ENCODE measurements around the gene ST3GAL6.
"Not testable (repeated sequence)": the region's sequence is repeated elsewhere in the genome, so short reads cannot be mapped to it uniquely, and the experiment has no call there.

ST3GAL6 gene

GRCh38 chr3:98799479-98799878 lies 36.3 kb downstream of the ST3GAL6 start:
- no peak for DNase-seq (ENCODE audit: extremely low read depth in 1 of 2, low read depth in 1 of 2)

- no peak for DNase-seq (ENCODE audit: extremely low read depth in 1 of 2, low read depth in 1 of 2)
These were observed 37.3 kb downstream of the ST3GAL6 start for GRCh38 chr3:98800401-98800800.

GRCh38 chr3:98801043-98801747 lies 38.1 kb downstream of the ST3GAL6 start:
- no peak for DNase-seq (ENCODE audit: extremely low read depth in 1 of 2, low read depth in 1 of 2)

- no peak for DNase-seq (ENCODE audit: extremely low read depth in 1 of 2, low read depth in 1 of 2)
These were observed 42.4 kb downstream of the ST3GAL6 start for GRCh38 chr3:98805571-98805970.

- no peak for DNase-seq (ENCODE audit: extremely low read depth in 1 of 2, low read depth in 1 of 2)
These were observed 43.4 kb downstream of the ST3GAL6 start for GRCh38 chr3:98806521-98806920.

- no peak for DNase-seq (ENCODE audit: extremely low read depth in 1 of 2, low read depth in 1 of 2)
These were observed 43.9 kb downstream of the ST3GAL6 start for GRCh38 chr3:98807011-98807410.

- DNase-seq (ENCODE audit: extremely low read depth in 1 of 2, low read depth in 1 of 2), result no peak
These were observed 44.4 kb downstream of the ST3GAL6 start for GRCh38 chr3:98807561-98807960.

- no peak for DNase-seq (ENCODE audit: extremely low read depth in 1 of 2, low read depth in 1 of 2)
These were observed 44.9 kb downstream of the ST3GAL6 start for GRCh38 chr3:98808071-98808470.

GRCh38 chr3:98809557-98809956 lies 46.4 kb downstream of the ST3GAL6 start:
- DNase-seq (ENCODE audit: extremely low read depth in 1 of 2, low read depth in 1 of 2), result no peak

GRCh38 chr3:98811048-98811447 lies 47.9 kb downstream of the ST3GAL6 start:
- DNase-seq (ENCODE audit: extremely low read depth in 1 of 2, low read depth in 1 of 2), result no peak

DNA sequence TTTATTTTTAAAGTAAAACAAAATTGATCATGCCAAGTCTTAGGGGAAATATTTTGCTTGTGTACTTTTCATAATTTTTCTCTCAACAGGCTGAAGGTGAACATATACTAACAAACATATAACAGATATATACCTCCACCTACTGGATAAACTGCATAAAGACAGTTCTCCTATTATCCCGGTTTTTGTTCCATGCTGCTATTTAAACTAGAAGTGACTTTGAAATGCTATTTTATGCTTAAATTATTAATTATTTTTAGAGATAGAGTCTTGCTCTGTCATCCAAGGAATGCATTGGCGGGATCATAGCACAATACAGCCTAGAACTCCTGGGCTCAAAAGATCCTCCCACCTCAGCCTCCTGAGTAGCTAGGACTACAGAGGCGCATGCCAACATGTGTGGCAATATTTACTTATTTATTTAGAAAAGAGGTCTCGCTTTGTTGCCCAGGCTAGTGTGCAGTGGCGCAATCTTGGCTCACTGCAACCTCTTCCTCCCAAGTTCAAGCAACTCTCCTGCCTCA lies 49.8 kb downstream of the ST3GAL6 start:
- no peak for DNase-seq (ENCODE audit: extremely low read depth in 1 of 2, low read depth in 1 of 2)

DNA sequence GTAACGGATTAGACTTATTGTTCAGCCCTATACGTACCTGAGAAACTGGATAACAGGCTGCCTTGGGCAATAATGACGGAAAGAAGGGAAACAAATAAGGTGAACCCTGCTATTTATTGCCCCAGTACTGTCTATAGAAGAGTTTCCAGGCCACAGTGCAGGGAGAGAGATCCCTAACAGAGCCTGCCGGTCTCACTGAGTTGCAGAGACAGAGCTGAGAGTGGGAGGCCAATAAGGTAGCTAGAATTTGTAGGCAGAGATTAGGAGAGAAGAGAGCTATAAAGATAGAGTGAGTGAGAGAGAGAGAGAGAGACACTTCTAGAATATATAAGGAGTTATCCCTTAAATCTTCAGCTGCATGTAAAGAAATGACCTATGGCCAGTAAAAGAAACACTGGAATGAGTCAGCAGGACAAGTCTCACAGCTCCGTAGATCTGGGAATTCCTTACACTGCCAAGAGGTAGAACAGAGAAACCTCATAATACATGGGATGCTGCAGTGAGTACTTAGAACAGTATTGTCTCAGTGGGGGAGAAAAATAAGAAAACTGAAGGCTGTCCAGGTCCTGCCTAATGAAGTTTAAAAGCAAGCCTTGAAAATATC lies 51.8 kb downstream of the ST3GAL6 start:
- DNase-seq (ENCODE audit: extremely low read depth in 1 of 2, low read depth in 1 of 2), result no peak

- no peak for DNase-seq (ENCODE audit: extremely low read depth in 1 of 2, low read depth in 1 of 2)
These were observed 54.5 kb downstream of the ST3GAL6 start for GRCh38 chr3:98817547-98818041.

DNA sequence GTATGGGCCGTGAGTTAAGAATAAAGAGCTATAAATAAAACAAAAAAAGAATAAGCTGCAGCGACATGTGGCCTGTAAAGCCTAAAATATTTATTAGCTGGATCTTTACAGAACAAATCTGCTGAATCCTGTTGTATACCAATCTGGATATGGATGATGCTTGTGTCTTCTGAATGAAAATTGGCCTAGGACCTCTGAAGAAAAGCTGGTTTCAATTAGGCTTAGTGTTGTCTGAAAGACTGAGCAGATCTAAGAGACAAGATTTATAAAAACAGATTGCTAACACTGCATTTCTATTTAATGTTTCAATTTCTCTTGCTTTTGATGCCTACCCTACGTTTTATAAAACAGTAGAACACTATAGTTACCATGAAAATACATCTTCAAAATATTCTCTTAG lies 57.9 kb downstream of the ST3GAL6 start:
- no peak for DNase-seq (ENCODE audit: extremely low read depth in 1 of 2, low read depth in 1 of 2)

DNA sequence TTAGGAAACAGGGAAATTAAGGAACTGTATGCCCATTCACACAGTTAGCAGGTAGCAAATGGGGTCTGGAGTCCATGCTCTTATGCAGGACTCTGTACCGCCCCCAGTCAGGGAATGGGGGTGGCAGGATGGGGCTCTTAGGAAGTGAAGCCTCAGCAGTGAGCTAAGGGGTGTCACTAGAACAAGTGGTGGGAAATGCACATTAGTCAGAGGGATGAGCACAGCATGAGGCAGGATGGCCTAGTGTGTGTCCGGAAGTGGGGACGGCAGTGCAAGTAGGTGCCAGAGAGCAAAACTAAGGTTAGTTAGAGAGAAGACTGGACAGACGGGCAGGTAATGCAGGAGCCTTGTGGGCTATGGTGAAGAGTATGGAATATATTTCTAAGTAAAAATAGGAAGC lies 60.7 kb downstream of the ST3GAL6 start:
- no peak for DNase-seq (ENCODE audit: extremely low read depth in 1 of 2, low read depth in 1 of 2)

GRCh38 chr3:98824256-98824655 lies 61.1 kb downstream of the ST3GAL6 start:
- DNase-seq (ENCODE audit: extremely low read depth in 1 of 2, low read depth in 1 of 2), result no peak

- no peak for DNase-seq (ENCODE audit: extremely low read depth in 1 of 2, low read depth in 1 of 2)
These were observed 63.0 kb downstream of the ST3GAL6 start for GRCh38 chr3:98826126-98826525.

DNA sequence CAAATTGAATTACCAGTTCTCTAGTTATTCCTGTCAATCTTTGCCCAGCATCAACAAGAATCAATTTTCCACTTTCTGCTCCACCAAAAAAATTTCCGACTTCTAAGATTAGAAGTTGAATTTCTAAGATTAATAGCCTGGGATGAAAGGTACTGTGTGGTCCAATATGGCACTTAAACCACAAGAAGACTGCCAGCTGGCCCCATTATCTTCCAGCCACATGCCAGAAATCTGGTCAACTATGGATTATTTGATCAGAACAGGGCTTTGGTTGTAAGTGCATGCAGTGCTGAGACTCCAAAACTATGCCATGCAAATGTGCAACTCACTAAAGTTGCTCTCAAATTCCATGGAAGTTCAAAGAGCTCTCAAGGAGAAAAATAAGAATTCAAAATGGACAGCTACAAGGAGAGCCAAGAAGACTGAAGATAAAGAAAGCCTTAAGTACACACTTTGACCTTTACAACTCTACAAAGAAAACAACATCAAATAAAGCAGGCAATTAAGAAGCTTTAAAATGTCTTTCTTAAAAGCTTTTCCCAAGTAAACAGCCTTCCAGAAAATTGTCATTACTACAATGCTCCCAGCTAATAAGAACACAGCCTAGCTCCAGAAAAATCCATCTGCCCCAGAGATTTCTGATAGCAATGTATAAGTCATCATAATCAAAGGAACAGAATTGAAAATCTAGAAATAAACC lies 64.2 kb downstream of the ST3GAL6 start:
- no peak for DNase-seq (ENCODE audit: extremely low read depth in 1 of 2, low read depth in 1 of 2)

DNA sequence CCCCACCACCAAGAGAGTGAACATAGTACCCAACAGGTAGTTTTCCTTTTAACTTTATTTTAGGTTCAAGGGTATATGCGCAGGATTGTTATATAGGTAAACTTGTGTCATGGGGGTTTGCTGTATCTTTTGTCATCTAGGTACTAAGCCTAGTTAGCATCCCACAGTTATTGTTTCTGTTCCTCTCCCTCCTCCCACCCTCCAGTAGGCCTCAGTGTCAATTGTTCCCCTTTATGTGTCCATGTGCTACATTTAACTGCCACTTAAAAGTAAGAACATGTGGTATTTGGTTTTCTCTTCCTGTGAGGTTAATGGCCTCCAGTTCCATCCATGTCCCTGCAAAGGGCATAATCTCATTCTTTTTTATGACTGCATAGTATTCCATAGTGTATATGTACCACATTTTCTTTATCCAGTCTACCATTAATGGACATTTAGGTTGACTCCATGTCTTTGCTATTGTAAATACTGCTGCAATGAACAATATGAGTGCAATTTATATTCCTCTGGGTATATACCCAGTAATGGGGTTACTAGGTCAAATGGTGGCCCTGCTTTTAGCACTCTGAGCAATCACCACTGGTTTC lies 66.2 kb downstream of the ST3GAL6 start:
- DNase-seq (ENCODE audit: extremely low read depth in 1 of 2, low read depth in 1 of 2), result no peak

- DNase-seq (ENCODE audit: extremely low read depth in 1 of 2, low read depth in 1 of 2), result not testable (repeated sequence)
These were observed 67.9 kb downstream of the ST3GAL6 start for GRCh38 chr3:98831060-98831459.

DNA sequence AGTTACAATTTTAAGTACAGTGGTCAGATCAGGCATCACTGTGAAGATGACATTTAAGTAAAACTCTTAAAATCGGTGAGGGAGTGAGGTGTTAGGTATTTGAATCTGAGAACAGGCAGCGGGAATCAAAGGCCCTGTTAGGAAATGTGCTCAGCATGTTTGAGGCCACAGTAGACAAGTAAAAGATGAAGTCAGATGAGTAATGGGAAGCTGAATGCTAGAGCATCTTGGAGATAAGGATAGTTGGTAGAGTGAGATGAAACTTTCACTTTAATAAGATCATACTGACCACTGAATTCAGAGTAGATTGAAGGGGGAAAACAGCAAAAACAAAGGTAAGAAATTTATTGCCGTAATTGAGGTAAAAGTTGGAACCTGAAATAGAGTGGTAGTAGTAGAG lies 76.7 kb downstream of the ST3GAL6 start:
- DNase-seq (ENCODE audit: extremely low read depth in 1 of 2, low read depth in 1 of 2), result no peak
